ENCODE results near the gene ATP2C2. TPM values are rescaled to one million over a fixed set of nuclear protein-coding genes. Genes with fewer than 3 reads are reported as not detected.
"Not testable (repeated sequence)": the region's sequence is repeated elsewhere in the genome, so short reads cannot be mapped to it uniquely, and the experiment has no call there.

Gene ATP2C2
- total RNA-seq, 1 donor from 2014 or later: not detected

DNA sequence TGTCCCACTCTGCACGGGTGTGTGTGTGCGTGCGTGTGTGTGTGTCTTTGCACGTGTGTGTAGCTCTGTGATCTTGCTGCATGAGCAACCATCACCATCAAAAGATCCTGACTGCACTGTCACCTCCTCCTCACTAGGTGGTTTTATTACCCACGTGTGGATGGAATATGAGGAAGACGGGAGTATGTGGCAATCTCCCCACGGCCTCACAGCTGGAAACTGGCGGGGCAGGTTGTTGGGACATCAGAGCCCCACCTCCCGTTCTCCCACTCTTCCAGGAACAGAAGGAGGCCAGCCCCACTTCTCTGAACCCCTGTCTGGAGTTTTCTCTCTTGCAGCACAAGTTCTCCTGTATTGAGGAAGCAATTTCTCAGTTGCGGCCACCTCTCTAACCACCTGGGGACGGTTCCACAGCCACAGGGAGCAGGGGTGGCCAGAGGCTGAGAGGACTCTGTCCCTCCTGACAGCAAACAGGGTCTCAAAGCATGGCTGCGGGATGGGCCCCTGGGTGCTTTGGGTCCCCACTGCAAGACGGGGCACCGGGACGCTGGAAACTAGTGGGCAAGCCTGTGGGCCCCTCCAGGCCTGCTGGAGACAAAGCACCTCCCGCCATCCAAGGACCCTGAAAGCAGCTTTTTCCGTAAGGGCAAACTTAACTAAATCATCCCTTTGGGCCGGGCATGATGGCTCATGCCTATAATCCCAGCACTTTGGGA, 27.9 kb upstream of the ATP2C2 start:
- DNase-seq (ENCODE audit: extremely low read depth, low read depth, low spot score): no peak

DNA sequence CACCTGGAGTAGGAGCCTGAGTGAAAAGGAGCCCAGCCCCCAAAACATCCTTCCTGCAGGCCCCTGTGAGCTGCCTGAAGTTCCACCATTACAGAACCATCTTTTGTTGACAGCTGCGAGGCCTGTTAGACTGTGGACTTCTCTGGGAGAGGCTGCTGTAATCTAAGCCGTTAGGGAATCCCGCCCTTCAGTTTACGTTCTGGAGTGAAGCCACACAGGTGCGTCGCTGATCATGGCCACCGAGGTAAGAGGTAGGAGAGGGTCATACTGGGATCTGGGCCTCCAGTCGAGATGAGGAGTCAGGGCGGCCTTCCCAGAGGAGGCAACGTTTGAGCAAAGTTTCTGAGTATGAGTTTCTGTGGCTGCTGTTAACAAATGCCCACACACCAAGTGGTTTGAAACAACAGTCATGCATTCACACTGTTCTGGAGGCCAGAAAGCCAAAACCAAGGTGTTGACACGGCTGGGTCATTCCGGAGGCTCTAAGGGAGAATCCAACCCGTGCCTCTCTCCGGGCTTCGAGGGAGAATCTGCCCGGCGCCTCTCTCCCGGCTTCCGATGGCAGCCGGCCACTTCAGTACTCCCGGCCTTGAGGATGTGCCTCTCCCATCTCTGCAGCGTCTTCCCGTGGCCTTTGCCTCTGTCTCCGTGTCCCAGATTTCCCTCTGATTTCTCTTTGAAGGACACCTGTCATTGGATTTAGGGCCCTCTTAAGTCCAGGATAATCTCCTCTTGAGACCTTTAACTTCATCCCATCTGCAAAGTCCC, 26.6 kb upstream of the ATP2C2 start:
- DNase-seq (ENCODE audit: extremely low read depth, low read depth, low spot score): no peak

DNA sequence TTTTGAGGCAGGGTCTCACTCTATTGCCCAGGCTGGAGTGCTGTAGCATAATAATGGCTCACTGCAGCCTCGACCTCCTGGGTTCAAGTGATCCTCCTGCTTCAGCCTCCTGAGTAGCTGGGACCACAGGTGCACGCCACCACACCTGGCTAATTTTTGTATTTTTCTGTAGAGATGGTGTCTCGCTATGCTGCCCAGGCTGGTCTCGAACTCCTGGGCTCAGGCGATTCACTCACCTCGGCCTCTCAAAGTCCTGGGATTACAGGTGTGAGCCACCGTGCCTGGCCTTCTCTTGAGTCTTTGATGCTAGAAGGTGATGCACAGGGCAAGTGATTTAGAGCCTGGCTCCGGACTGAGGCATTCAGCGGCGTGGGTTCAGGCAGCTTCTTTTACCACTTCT, 24.5 kb upstream of the ATP2C2 start:
- not testable (repeated sequence) for DNase-seq (ENCODE audit: extremely low read depth, low read depth, low spot score)

DNA sequence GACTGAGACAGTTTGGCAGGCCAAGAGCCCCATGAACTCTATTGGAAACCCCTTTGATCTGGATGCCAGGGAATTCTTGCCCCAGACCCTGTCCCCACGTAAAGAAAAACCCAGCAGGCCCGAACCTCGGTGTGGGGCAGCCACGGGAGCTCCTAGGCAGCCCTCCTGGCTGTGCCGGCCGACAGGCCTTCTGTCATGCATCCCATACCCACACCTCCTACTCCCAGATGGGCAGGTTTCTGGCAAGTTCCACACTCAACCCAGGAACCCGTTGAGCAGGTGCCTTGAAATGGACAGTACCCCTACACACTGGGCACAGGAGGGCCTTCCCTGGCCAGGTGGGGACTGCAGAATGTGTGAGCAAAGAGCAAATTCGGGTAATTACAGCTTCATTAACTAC, 23.6 kb upstream of the ATP2C2 start:
- no peak for DNase-seq (ENCODE audit: extremely low read depth, low read depth, low spot score)

DNA sequence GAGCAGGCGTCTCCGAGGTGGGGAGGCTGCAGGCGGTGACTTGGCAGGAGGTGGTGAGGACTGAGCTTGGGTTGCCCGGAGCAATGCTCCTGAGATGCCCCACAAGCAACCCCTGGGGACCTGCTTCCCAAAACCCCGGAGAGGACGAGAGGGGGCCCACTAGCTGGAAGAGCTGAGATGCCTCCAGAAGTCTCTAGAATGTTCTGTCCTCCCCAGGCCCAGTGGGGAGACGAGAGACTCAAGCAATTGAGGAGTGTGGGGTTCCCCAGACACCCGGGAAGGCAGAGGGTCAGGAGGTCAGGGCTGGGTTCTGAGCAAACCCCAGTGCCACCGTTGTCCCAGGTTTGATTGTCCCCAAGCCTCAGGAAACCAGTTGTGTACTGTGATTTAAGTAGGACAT, 21.2 kb upstream of the ATP2C2 start:
- DNase-seq (ENCODE audit: extremely low read depth, low read depth, low spot score): no peak

DNA sequence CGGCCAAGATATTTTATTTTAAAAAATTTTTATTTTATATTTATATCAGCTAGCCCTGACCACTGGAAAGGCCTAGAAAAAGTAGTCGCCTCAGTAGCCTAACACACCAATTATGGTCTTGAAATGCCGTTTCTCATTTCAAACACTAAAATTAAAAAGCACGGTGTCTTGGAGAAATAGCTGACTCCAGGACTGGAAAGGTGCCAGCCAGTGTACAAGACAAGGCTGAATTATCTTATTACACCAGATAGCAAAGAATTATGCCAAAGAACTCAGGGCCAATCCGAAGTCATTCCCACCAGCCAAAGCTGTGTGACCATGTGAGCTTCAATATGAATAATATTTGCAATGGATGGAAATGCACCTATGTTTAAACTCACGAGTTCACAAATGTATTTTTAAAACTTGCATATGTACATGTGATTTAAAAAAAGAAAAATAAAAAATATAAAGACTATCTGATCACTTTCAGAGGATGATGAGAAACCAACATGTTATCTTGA, 19.9 kb upstream of the ATP2C2 start:
- no peak for DNase-seq (ENCODE audit: extremely low read depth, low read depth, low spot score)

DNA sequence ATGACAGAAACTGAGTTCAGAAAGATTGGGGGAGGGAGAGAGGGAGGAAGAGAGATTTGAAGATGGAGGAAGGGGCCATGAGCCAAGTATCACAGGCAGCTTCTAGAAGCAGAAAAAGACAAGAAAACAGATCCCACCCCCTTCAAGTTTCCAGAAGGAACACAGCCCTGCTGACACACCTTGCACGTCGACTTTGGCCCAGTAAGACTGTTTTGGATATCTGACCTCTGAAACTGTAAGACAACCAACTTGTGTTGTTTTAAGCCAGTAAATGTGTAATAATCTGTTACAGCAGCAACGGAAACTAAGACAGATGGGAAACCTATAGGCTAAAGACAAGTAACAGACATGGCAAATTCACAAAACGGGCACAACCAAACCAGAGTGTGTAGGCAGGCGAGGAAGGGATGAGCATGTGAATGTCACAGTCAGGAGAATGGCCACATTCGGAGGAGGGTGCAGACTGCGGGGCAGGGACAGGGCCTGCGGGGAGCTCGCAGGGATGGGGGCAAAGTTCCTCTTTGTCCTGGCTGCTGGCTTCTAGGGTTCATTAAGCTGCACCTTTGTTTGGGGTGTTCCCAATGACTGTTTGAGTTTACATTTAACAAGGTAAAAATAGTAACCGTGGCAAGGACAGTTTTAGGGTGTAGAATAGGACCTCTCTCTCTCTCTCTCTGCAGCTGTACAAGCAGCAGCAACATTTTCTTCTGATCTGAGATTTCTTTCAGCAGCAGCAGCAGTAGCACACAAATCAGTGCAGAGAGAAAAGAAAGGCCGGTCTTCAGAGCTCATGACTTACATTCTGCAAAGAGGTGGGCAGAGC, 18.3 kb upstream of the ATP2C2 start:
- DNase-seq (ENCODE audit: extremely low read depth, low read depth, low spot score): no peak

DNA sequence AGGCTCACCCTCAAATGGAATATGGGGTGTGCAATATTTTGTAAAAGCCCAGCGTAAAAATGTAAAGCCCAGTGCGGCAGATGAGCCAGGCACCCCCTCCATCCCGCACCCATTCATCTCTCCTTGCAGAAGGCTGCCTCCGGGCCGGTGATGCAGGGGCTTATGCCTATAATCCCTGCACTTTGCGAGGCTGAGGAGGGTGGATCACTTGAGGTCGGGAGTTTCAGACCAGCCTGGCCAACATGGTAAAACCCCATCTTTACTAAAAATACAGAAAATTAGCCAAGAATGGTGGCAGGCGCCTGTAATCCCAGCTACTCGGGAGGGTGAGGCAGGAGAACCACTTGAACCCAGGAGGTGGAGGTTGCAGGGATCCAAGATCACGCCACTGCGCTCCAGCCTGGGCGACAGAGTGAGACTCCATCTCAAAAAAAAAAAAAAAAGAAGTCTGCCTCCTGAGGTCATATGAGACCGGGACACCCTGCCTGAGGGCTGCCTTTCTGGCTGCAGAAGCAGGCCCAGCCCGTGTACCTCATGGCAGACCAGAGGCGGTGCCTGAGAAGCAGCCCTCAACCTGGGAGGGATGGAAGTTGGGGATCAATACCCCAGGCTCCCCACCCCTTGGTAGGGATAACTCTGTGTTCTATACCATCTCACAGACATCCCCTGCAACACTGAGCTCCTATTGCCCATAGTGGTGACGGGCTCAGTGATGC, 17.5 kb upstream of the ATP2C2 start:
- DNase-seq (ENCODE audit: extremely low read depth, low read depth, low spot score): no peak

DNA sequence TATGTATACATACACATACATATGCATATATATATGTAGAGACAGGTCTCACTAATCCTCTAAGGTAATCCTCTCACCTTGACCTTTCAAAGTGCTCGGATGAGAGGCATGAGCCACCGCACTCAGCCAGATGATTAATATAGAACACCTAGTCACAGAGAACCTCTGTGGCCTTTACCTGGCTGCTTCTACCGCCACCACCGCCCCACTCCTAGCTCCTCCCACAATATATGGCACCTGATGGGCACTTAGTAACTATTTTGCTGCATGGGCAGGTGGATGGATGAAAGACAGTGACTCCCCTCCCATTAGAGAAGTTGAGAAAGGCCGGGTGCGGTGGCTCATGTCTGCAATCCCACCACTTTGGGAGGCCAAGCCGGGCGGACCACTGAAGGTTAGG, 16.7 kb upstream of the ATP2C2 start:
- DNase-seq (ENCODE audit: extremely low read depth, low read depth, low spot score): no peak

DNA sequence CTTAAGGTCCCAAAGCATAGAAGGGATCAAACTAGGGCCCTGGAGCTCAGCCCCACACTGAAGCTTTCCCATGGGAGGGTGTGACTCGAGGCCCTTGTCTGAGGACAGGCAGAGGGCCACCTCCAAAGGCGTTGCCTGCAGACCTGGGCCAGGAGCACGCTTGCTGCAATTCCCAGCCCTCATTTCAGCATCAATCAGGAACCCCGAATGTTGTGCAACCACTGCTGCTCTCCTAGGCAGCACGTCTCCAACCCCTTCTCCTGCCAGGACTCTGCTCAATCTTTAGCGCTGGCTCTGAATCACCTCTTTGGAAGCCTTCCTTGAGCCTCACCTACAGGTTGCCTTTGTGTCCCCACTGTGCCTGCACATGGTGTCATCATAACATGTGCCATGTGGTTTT, 14.0 kb upstream of the ATP2C2 start:
- no peak for DNase-seq (ENCODE audit: extremely low read depth, low read depth, low spot score)

DNA sequence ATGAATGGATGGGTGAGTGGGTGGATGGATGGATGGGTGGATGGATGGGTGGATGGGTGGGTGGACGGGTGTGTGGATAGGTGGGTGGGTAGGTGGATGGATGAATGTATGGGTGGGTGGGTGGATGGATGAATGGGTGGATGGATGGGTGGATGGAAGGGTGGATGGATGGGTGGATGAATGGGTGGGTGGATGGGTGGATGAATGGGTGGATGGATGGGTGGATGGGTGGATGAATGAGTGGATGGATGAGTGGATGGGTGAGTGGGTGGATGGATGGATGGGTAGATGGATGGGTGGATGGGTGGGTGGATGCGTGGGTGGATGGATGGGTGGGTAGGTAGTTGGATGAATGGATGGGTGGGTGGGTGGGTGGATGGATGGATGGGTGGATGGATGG, 13.2 kb upstream of the ATP2C2 start:
- DNase-seq (ENCODE audit: extremely low read depth, low read depth, low spot score): no peak

DNA sequence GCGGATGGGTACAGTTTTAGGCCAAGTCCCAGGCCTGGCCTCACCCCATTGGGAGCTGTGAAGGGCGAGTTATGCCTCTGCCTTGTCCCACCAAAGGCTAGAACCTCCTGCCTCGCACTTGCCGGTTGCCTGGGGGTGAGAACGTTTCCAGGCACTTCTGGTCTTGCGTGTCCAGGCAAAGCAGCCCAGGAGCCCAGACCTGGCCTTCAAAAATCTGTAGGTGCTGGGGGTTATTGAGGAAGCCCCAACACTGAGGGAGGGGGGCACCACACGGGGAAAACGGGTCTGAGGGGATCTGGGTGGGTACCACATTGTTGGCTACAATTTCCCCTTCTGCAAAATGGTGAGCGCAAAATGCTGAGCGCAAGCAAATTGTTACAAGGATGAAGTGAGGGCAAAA, 12.2 kb upstream of the ATP2C2 start:
- DNase-seq (ENCODE audit: extremely low read depth, low read depth, low spot score): no peak

DNA sequence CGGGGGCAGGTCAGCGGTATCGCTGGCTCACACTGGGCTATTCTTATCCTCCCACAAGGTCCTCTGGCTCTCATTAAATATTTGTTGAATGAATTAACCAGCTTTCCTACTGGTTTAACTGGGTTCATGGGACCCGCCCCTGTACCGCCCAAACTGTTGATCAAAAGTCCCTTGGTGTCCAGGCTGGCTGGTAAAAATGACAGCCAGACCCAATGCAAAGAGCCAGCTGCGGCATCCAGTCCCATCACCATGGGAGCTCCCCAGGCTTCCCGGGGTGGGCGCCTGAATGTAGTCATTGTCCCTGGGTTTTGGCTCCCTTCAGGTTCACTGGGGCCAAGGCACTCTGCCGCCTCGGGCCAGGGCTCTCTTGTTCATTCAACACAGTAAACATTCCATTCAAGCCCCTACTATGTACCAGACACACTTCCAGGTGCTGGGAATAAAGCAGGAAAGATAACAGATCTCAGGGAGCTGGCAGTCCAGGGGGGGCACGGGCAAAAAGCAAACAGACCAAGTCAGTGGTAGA, 11.7 kb upstream of the ATP2C2 start:
- DNase-seq (ENCODE audit: extremely low read depth, low read depth, low spot score): no peak

DNA sequence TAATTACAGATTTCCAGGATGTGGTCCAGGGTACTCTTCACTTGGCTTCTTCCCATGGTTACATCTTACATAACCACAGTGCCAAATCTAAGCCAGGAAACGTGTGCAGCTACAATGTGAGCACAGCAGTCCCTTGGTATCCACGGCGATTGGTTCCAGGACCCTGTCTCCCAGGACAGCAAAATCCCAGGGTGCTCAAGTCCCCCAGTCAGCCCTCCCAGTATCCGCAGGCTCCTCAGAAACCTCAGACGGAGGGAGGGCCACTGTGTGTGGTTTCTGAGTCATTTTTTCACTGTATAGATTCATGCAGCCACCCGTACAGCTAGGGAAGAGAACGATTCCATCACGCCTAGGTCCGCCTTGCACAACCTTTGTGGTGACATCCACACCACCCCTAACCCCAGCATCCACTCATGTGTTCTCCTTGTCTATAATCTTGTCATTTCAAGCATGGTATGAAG, 11.1 kb upstream of the ATP2C2 start:
- DNase-seq (ENCODE audit: extremely low read depth, low read depth, low spot score): no peak

DNA sequence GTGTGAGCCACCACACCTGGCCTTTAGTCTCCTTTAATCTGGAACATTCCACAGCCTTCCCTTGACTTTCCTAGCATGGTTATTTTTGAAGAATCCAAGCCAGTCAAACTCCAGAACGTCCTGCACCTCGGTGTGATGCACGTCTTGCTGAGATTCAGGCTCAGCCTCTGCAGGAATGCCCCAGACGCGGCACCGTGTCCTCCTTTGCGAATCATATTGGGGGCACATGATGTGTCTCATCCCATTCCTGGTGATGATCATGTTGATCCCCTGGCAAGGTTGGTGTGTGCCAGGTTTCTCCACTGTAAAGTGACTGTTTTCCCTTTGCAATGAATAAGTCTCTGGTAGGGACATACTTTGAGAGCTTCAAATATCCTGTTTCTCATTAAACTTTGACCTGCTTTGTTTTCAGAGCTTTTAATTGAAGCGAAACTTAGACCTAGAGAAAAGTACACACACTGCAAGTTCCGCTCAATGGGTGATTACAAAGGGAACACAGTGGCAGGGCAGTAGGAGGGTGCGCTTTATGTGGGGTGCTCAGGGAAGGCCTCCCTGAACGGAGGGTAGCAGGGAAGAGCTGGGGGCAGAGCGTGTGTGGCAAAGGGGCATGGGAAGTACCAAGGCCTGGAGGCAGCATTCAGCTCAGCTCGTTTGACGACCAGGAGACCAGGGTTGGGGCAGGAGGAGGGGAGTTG, 9.6 kb upstream of the ATP2C2 start:
- DNase-seq (ENCODE audit: extremely low read depth, low read depth, low spot score): no peak

DNA sequence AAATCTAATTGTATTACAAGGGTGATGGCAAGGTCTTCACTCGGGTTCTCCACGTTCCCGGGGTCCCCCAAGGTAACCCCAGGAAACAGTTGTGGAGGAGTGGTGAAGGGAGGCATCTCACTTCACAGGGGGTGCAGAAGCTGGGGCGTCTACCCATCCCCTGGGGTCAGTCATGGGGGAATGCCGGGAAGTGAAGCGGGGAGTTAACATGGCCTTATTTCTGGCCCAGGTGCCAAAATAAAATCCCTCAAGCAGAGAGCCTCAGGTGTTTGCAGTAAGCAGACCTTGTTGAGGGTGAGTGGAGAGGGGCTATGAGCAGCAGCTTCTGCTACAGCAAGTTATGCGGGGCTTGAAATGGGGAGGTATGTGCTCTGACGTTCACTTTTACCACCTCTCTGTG, 9.0 kb upstream of the ATP2C2 start:
- DNase-seq (ENCODE audit: extremely low read depth, low read depth, low spot score): no peak

DNA sequence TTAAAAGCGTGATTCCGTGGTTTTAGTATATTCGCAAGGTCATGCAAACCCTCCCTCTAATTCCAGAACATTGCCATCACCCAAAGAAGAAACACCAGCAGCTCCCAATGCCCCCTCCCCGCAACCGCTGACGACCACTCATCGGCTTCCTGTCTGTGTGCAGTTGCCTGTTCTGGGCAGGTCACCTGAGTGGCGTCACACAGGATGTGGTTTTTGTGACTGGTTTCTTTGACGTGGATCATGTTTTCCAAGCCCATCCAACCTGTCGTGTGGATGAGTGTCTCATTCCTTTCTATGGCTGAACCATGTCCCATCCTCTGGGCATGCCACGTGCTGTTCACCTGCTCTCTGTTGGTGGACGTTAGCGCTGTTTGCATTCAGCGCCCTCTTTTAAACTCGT, 8.2 kb upstream of the ATP2C2 start:
- no peak for DNase-seq (ENCODE audit: extremely low read depth, low read depth, low spot score)

DNA sequence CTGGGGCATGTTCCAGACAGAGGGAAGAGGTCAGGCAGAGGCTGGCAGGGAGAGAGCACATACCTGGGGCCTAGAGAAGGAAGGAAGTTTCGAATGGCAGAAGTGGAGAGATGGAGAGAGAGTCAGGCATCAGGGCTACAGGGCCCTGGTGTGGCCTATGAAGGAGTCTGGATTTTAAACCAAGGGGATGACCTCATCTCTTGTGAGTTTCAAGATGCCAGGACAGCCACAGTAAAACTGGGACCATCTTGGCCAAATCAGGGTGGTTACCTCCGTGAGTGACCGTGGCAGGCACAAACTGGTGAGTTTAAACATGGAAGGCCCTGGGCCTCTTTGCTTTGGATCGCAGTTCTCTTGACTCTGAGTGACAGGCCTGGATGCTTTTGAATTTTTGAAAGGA, 7.6 kb upstream of the ATP2C2 start:
- no peak for DNase-seq (ENCODE audit: extremely low read depth, low read depth, low spot score)

DNA sequence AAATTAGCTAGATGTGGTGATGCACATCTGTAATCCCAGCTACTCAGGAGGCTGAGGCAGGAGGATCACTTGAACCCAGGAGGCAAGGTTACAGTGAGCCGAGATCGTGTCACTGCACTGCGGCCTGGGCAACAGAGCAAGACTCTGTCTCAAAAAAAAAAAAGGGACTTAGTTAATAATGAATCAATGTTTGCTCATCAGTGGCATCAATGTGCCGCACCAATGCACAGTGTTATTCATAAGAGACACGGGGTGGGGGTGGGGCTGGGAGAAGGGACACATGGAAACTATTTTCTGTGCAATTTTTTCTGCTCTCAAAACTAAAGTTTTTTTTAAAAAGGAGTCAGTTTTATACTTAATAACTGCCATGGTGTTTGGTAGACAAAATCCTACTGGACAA, 6.8 kb upstream of the ATP2C2 start:
- no peak for DNase-seq (ENCODE audit: extremely low read depth, low read depth, low spot score)

DNA sequence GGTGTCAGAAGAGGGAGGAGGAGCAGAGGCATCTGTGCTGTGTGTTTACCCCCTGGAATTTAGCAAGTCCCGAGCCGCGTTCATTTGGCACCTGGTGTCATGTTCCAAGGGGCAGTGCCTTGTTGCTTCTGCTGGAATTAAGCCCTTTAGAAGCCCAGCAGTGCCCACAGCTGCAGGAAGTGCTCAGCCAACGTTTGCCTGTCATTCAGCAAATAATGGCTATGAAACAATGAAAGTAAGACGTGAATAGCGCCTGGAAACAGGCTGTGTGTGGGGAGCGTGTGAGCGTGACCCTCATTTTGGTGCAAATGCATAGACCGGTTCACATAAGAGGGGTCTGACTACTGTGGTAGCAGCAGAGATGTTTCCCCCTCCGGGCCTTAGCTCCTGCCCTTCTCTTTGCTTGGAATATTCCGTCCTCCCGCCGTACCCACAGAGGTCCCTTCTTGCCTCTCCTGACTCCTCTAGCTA, 5.8 kb upstream of the ATP2C2 start:
- DNase-seq (ENCODE audit: extremely low read depth, low read depth, low spot score): no peak

All from glomerular endothelial cell (primary cell).